Parathyroid adenoma (tissue), 2 donors: Measurements from ENCODE around the gene DOCK3.

Experiments
- H2AFZ ChIP-seq: fragments of 300-600 bp; sonication (generic); one replicate; pipeline ENCODE4 v1.7.0; 2017; ENCODE audit warnings: antibody characterized with exemption, mild to moderate bottlenecking
- H3K27ac ChIP-seq: fragments of 300-600 bp; sonication (generic); one replicate; pipeline ENCODE4 v1.7.0; 2017
- H3K27me3 ChIP-seq: fragments of 300-600 bp; sonication (generic); one replicate; pipeline ENCODE4 v1.7.0; 2017; ENCODE audit warnings: low read length; ENCODE audit not compliant: control insufficient read depth, insufficient read depth
- H3K36me3 ChIP-seq: fragments of 300-600 bp; sonication (generic); one replicate; pipeline ENCODE4 v1.7.0; 2017; ENCODE audit warnings: low read length; ENCODE audit not compliant: control insufficient read depth, insufficient read depth
- H3K4me1 ChIP-seq: fragments of 300-600 bp; sonication (generic); one replicate; pipeline ENCODE4 v1.7.0; 2017; ENCODE audit warnings: control low read depth
- H3K4me2 ChIP-seq: fragments of 300-600 bp; sonication (generic); one replicate; pipeline ENCODE4 v1.7.0; 2017; ENCODE audit warnings: low read length
- H3K4me3 ChIP-seq: fragments of 300-600 bp; sonication (generic); one replicate; pipeline ENCODE4 v1.7.0; 2017; ENCODE audit warnings: low read depth, low read length
- H3K79me2 ChIP-seq: fragments of 300-600 bp; sonication (generic); one replicate; pipeline ENCODE4 v1.7.0; 2017; ENCODE audit warnings: control low read depth
- H3K9ac ChIP-seq: fragments of 300-600 bp; sonication (generic); one replicate; pipeline ENCODE4 v1.7.0; 2017; ENCODE audit warnings: mild to moderate bottlenecking
- H3K9me3 ChIP-seq: fragments of 300-600 bp; sonication (generic); one replicate; pipeline ENCODE4 v1.7.0; 2017; ENCODE audit warnings: low read length; ENCODE audit not compliant: control insufficient read depth
- TF ChIP-seq, protein P1 (sequence below): fragments of 300-600 bp; sonication (generic); IDR thresholded peaks from one replicate; pipeline ENCODE4 v1.7.0; 2017; ENCODE audit warnings: antibody characterized with exemption, mild to moderate bottlenecking
- donor health status: primary hyperparathyroidism.

Gene DOCK3

DNA sequence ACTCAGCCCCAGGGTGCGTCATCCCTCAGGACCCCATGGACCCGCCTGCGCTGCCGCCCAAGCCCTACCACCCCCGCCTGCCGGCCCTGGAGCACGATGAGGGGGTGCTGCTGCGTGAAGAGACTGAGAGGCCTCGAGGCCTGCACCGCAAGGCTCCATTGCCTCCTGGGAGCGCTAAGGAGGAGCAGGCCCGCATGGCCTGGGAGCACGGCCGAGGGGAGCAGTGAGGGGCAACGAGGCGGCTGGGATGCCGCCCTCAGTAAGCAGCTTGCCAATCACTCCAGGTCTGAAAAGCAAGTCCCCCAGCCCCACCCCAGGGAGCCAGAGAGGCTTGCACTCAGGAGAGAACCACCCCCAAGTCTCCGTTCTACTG is 706.6 kb downstream of the DOCK3 start:
- TF ChIP-seq, protein P1, sequence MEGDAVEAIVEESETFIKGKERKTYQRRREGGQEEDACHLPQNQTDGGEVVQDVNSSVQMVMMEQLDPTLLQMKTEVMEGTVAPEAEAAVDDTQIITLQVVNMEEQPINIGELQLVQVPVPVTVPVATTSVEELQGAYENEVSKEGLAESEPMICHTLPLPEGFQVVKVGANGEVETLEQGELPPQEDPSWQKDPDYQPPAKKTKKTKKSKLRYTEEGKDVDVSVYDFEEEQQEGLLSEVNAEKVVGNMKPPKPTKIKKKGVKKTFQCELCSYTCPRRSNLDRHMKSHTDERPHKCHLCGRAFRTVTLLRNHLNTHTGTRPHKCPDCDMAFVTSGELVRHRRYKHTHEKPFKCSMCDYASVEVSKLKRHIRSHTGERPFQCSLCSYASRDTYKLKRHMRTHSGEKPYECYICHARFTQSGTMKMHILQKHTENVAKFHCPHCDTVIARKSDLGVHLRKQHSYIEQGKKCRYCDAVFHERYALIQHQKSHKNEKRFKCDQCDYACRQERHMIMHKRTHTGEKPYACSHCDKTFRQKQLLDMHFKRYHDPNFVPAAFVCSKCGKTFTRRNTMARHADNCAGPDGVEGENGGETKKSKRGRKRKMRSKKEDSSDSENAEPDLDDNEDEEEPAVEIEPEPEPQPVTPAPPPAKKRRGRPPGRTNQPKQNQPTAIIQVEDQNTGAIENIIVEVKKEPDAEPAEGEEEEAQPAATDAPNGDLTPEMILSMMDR = no peak
- no peaks in the 10 kb centered on the region for H3K9me3 ChIP-seq
- H3K4me1 ChIP-seq = peaks cover 10% of the 10 kb centered on the region
- H2AFZ ChIP-seq = no peak overlapping the region
- no peak overlapping the region for H3K27ac ChIP-seq
- H3K36me3 ChIP-seq = no peaks in the 10 kb centered on the region
- H3K4me3 ChIP-seq = no peak overlapping the region
- H3K79me2 ChIP-seq = peaks cover 3% of the 10 kb centered on the region
- H3K27me3 ChIP-seq = no peaks in the 10 kb centered on the region
- no peak overlapping the region for H3K4me2 ChIP-seq
- H3K9ac ChIP-seq = no peak overlapping the region

DNA sequence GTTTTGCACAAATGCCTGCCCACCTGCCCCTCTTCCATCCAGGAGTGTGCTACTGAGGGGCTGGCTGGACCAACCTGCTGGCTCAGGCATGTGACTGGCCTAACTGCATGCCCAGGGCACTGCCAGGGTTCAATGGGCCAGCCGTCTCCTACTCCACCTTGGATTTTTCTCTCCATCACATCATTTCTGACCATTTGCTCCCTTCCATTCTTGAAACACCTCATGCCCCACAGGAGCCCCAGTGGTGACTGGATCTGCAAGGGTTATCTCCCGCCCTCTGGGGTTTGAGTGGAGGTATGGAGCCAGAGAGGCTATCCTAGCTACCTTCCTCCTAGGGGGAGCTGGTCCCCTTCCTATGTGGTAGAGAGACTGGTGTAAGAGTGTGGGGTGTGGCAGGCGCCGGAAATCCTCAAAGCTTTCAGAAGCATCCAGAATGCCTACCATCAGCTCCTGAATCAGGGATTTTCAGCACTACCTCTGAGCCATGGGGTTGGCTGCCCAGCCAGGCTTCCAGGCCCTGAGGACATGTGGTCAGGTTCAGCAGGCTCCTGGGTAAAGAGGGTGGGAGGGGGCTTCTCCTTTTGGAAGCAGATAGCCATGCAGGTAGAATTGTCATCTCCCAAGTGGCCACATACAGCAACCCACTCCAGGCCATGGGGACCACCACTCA is 707.5 kb downstream of the DOCK3 start:
- H3K4me2 ChIP-seq = no peak overlapping the region
- H3K79me2 ChIP-seq = peaks cover 3% of the 10 kb centered on the region
- no peaks in the 10 kb centered on the region for H3K36me3 ChIP-seq
- H3K4me1 ChIP-seq = peaks cover 10% of the 10 kb centered on the region
- H3K4me3 ChIP-seq = no peak overlapping the region
- H2AFZ ChIP-seq = no peak overlapping the region
- H3K9ac ChIP-seq = no peak overlapping the region
- TF ChIP-seq, protein P1 = no peak
- no peak overlapping the region for H3K27ac ChIP-seq
- no peaks in the 10 kb centered on the region for H3K9me3 ChIP-seq
- H3K27me3 ChIP-seq = no peaks in the 10 kb centered on the region

DNA sequence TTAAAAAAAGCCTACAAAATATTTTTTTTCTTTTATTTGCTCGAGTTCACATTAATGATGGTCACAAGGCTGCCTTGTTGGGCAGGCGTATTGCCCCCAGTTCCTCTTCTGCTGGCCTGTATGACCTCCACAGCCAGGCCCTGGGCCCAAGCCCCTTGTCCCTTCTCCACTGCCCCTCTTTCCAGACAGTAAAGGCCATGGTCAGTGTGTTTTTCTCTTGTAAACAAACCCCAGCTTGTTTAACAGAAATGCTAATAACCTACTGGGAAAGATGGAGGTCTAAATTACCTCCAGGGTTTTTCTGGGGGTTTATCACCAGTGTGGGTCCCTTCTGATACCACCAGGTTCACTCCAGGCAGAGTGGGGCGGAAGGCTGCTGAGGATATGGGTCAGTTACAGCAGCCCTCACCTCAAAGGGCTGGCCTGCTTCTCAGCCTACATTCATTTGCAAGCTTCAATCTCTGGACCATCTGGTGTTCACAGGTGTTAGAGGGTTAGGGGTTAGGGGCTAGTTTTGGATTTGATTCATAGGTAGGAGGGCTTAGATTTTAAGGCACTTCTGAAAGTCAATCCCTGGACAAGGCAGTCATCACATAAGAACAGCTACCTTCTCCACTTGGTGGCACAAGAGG is 708.3 kb downstream of the DOCK3 start:
- Histone ChIP-seq H3K4me3 (no peak overlapping the region), H3K4me1 (peaks cover 15% of the 10 kb centered on the region), H3K36me3 (no peaks in the 10 kb centered on the region), H2AFZ (no peak overlapping the region), H3K4me2 (no peak overlapping the region), H3K27ac (no peak overlapping the region), H3K9me3 (no peaks in the 10 kb centered on the region), H3K9ac (no peak overlapping the region), H3K79me2 (peaks cover 3% of the 10 kb centered on the region), H3K27me3 (no peaks in the 10 kb centered on the region)
- TF ChIP-seq, protein P1 = no peak

DNA sequence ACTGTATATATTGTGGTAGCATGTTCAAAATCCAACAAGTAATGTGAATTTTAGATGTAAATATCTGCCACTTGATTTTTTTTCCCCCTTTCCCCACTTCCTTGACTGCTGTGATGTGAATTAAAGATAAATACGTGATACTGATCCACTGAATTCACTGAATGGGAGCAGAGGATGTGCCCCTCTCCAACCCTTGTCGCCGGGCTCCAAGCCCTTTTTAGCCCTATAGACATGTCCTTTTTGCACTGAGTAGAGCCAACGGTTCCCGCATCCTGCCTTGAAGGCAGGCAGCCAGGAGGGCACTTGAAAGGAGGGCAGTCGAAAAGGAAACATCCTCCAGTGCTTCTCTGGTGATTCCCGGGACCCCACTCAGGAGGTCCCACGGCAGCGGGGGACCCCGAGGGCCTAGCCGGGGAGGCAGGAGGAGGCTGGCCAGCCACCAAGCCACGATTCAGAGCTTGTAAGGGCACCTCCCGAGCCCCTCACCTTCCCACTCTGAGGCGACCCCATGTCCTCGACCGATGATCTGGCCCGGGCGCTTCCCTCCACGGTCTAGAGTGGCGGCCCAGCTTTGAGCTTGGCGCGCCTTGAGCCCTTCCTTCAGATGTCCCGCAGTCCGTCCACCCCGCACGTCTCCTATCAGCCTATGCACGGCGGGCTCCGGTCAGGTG is 709.5 kb downstream of the DOCK3 start:
- Histone ChIP-seq H3K4me2 (peak overlapping the region; percentile 93), H3K27ac (peak overlapping the region; percentile 85), H3K4me1 (peaks cover 23% of the 10 kb centered on the region), H3K9me3 (no peaks in the 10 kb centered on the region), H3K9ac (peak overlapping the region; percentile 88), H3K36me3 (no peaks in the 10 kb centered on the region), H3K4me3 (peak overlapping the region; percentile 97), H2AFZ (peak overlapping the region; percentile 80), H3K27me3 (no peaks in the 10 kb centered on the region), H3K79me2 (peaks cover 3% of the 10 kb centered on the region)
- TF ChIP-seq, protein P1 = no peak
